HCT116 (cell line): ENCODE data around the gene CNTNAP5.

ENCODE experiments used
- CTCF ChIP-seq, 3 experiments: fragments of 200-600 bp in 1 of 3; sonication (generic) in 1 of 3; IDR thresholded peaks in 2 of 3; conservative IDR thresholded peaks in 1 of 3; 2 replicates each; pipeline ENCODE4 v1.5.1; 2012 to 2017; ENCODE audit warnings: low read depth in 2 of 3, low read length in 2 of 3, antibody characterized with exemption in 1 of 3, borderline replicate concordance in 1 of 3, control low read depth in 1 of 3, mild to moderate bottlenecking in 1 of 3, mixed read lengths in 1 of 3, mixed run types in 1 of 3, moderate library complexity in 1 of 3; ENCODE audit not compliant: insufficient read depth in 1 of 3
- ELF1 ChIP-seq: IDR thresholded peaks from 2 replicates; pipeline ENCODE4 v1.6.1; 2012; ENCODE audit warnings: low read depth, borderline replicate concordance
- EZH2 ChIP-seq: fragments of 200-600 bp; sonication (generic); IDR thresholded peaks from 2 replicates; pipeline ENCODE4 v1.6.1; 2017; ENCODE audit warnings: antibody characterized with exemption, mixed run types
- EZH2phosphoT487 ChIP-seq: fragments of 200-600 bp; IDR thresholded peaks from 2 replicates; pipeline ENCODE4 v1.6.1; 2018; ENCODE audit warnings: antibody characterized with exemption, borderline replicate concordance
- JUND ChIP-seq: IDR thresholded peaks from 2 replicates; pipeline ENCODE4 v1.6.1; 2012
- POLR2A ChIP-seq: IDR thresholded peaks from 2 replicates; pipeline ENCODE4 v1.7.0; 2011; ENCODE audit warnings: borderline replicate concordance; ENCODE audit not compliant: insufficient read depth, insufficient read length; ENCODE audit errors: extremely low read depth
- POLR2AphosphoS5 ChIP-seq: IDR thresholded peaks from 2 replicates; pipeline ENCODE4 v1.6.1; 2011; ENCODE audit warnings: mild to moderate bottlenecking, low read depth, low read length, moderate library complexity
- RAD21 ChIP-seq: IDR thresholded peaks from 2 replicates; pipeline ENCODE4 v1.6.1; 2012; ENCODE audit warnings: low read depth, mild to moderate bottlenecking
- REST ChIP-seq: IDR thresholded peaks from 2 replicates; pipeline ENCODE4 v1.6.1; 2012; ENCODE audit warnings: low read depth
- SIN3A ChIP-seq: IDR thresholded peaks from 2 replicates; pipeline ENCODE4 v1.6.1; 2012; ENCODE audit warnings: low read depth
- SRF ChIP-seq: IDR thresholded peaks from 2 replicates; pipeline ENCODE4 v1.6.1; 2012; ENCODE audit warnings: low read depth
- YY1 ChIP-seq: IDR thresholded peaks from 2 replicates; pipeline ENCODE4 v1.6.1; 2011; ENCODE audit warnings: low read length, low read depth, moderate library complexity, mild to moderate bottlenecking; ENCODE audit not compliant: insufficient replicate concordance; ENCODE audit errors: extremely low read depth

GRCh38 chr2:124026503-124026902 lies 1.4 kb downstream of the CNTNAP5 start:
- no peak for TF ChIP-seq CTCF (IDR thresholded peaks at IDR 0.05 in 2 of 3, conservative IDR thresholded peaks at IDR 0.05 in 1 of 3; ENCODE audit: borderline replicate concordance in 1 of 3, insufficient read depth in 1 of 3, low read depth in 2 of 3, low read length in 2 of 3)
- no peak for TF ChIP-seq POLR2AphosphoS5
- TF ChIP-seq RAD21: no peak
- no peak for TF ChIP-seq EZH2phosphoT487
- no peak for TF ChIP-seq SIN3A
- TF ChIP-seq REST: no peak
- TF ChIP-seq POLR2A: no peak
- no peak for TF ChIP-seq JUND
- no peak for TF ChIP-seq YY1
- TF ChIP-seq SRF: no peak
- TF ChIP-seq ELF1: no peak
- TF ChIP-seq EZH2: no peak
